Peyer's patch (tissue), 4 donors: ENCODE results near the gene LIFR. TPM values are rescaled to one million over a fixed set of nuclear protein-coding genes. Genes with fewer than 3 reads are reported as not detected.

ENCODE experiments used
- DNase-seq, 3 donors: peaks; one replicate each; pipeline ENCODE4 v3.0.0-alpha.2; 2017 to 2019
- H3K27ac ChIP-seq, 4 donors: fragments of 200-600 bp; sonication (generic); one replicate each; pipeline ENCODE4 v1.5.1; 2016 to 2019
- H3K27me3 ChIP-seq, 2 donors: fragments of 200-600 bp; sonication (generic); one replicate each; pipeline ENCODE4 v1.5.1; 2019
- H3K36me3 ChIP-seq, 3 donors: fragments of 200-600 bp; sonication (generic); one replicate each; pipeline ENCODE4 v1.5.1; 2016 to 2019
- H3K4me1 ChIP-seq, 4 donors: fragments of 200-600 bp; sonication (generic); one replicate each; pipeline ENCODE4 v1.5.1; 2016 to 2019
- H3K4me3 ChIP-seq, 4 donors: fragments of 200-600 bp; sonication (generic); 1 replicate in 3 of 4; 2 replicates in 1 of 4; pipeline ENCODE4 v1.5.1; 2016 to 2019; ENCODE audit warnings: mild to moderate bottlenecking in 1 of 4
- H3K9me3 ChIP-seq, 4 donors: fragments of 200-600 bp; sonication (generic); one replicate each; pipeline ENCODE4 v1.5.1; 2016 to 2019; ENCODE audit warnings: mild to moderate bottlenecking in 1 of 4
- POLR2A ChIP-seq, 2 donors: fragments of 450-650 bp; IDR thresholded peaks; one replicate each; pipeline ENCODE4 v1.5.1; 2017; ENCODE audit warnings: antibody characterized with exemption in 2 of 2, mild to moderate bottlenecking in 2 of 2, moderate library complexity in 2 of 2
- total RNA-seq, 4 donors: library from RNA; depleted of rRNA; stranded (reverse); fragments of >200 nt; gene quantifications; one replicate each; pipeline ENCODE4 v1.1.0, GENCODE V29; 2016
- TF ChIP-seq, protein P1 (sequence below), 6 experiments: fragments of 450-650 bp in 4 of 6; fragments of 200-600 bp in 2 of 6; sonication (generic) in 1 of 6; IDR thresholded peaks; one replicate each; pipeline ENCODE4 v1.5.1; 2017 to 2019; ENCODE audit warnings: antibody characterized with exemption in 6 of 6, mild to moderate bottlenecking in 3 of 6, moderate library complexity in 1 of 6

The LIFR gene
- total RNA-seq, 4 donors from 2014 or later, result 10.7 to 98.2 (median 19.9) TPM

DNA sequence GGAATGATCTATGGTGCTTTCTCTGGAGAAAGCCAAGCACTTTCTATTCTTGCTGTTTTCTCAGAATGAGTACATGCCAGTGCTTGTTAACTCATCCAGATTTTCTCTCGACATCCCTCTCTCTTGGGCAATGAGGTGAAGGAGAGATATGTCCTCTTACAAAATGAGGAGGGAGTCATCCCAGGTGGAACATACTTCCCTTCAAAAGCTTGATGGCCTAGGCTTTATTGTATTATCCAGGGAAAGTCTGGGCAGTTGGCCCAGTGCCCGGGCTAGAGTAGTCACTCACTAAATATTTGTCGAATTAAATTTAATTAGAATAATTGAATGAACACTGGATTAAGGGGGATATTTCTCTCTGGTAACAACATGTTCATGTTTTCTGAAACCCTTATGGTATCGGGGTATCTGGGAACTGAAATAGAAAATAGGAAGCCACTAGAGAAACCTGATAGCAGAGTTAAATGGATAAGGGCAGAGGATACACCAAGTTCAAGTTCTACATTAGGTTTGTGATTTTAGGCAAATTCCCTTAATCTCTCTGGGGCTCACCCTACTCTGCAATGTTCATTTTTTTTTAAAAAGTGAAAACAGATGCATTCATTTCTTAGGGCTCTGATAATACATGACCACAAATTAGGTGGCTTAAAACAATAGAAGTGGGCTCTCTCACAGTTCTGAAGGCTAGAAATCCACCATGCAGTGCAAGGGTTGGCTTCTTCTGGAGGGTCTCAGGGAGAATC, 99.6 kb downstream of the LIFR start:
- no peak overlapping the region for H3K27ac ChIP-seq
- DNase-seq, result no peak
- no peaks in the 10 kb centered on the region for H3K9me3 ChIP-seq
- H3K4me3 ChIP-seq, result no peak overlapping the region
- H3K27me3 ChIP-seq, result no peaks in the 10 kb centered on the region
- TF ChIP-seq, protein P1, sequence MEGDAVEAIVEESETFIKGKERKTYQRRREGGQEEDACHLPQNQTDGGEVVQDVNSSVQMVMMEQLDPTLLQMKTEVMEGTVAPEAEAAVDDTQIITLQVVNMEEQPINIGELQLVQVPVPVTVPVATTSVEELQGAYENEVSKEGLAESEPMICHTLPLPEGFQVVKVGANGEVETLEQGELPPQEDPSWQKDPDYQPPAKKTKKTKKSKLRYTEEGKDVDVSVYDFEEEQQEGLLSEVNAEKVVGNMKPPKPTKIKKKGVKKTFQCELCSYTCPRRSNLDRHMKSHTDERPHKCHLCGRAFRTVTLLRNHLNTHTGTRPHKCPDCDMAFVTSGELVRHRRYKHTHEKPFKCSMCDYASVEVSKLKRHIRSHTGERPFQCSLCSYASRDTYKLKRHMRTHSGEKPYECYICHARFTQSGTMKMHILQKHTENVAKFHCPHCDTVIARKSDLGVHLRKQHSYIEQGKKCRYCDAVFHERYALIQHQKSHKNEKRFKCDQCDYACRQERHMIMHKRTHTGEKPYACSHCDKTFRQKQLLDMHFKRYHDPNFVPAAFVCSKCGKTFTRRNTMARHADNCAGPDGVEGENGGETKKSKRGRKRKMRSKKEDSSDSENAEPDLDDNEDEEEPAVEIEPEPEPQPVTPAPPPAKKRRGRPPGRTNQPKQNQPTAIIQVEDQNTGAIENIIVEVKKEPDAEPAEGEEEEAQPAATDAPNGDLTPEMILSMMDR (IDR thresholded peaks at IDR 0.05), result no peak
- no peak for TF ChIP-seq POLR2A (IDR thresholded peaks at IDR 0.05)
- H3K4me1 ChIP-seq, result no peaks in the 10 kb centered on the region
- H3K36me3 ChIP-seq, result no peaks in the 10 kb centered on the region

DNA sequence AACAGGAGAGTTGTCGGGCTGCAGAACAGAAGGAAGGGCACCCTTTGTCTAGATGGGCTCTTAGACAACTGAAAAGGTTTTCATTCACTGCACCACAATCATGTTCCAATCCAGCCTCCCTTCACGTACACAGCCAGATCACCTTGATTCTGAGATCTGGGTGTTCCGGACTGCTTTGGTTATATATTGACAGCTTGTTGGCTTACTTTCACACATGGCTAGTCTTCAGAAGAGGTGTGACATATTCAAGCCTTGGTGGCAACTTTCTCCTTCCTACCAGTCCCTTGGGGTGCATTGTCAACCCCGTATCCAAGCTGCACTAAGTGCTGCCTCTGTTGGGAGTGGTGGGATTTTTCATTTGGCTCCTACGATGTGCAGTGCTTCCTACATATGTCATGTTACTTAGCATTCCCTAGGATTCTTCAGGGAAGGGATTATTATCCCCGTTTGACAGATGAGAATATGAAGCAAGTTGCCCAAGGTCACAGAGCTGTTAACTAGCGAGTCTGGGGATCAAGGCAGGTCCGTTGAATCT, 100.6 kb downstream of the LIFR start:
- TF ChIP-seq, protein P1 (IDR thresholded peaks at IDR 0.05), result no peak
- TF ChIP-seq POLR2A (IDR thresholded peaks at IDR 0.05), result no peak
- Histone ChIP-seq H3K4me1 (no peaks in the 10 kb centered on the region), H3K27ac (no peak overlapping the region), H3K36me3 (no peaks in the 10 kb centered on the region), H3K27me3 (no peaks in the 10 kb centered on the region), H3K4me3 (no peak overlapping the region), H3K9me3 (no peaks in the 10 kb centered on the region)
- DNase-seq, result no peak

DNA sequence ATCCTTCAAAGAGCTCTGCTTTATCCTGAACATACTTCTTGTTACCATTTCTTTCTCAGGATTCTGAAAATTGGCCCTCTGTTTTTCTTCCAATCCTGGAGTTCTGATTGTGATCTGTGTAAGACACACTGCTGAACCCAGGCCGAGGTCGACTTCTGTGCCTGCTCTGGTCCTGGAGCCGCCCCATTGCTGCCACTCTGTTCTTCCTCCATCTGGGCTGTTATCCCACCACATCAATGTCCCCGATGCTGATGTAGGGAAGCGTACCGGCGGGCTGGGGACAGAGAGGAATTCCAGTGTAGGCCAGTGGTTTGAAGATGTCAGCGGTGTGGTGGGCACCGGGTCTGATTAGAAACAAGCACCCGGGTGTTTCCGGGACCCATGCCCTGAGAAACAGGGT, 102.5 kb downstream of the LIFR start:
- DNase-seq, result no peak
- TF ChIP-seq, protein P1 (IDR thresholded peaks at IDR 0.05), result no peak
- no peak for TF ChIP-seq POLR2A (IDR thresholded peaks at IDR 0.05)
- Histone ChIP-seq H3K9me3 (no peaks in the 10 kb centered on the region), H3K4me3 (no peak overlapping the region), H3K27ac (no peak overlapping the region), H3K36me3 (no peaks in the 10 kb centered on the region), H3K4me1 (no peaks in the 10 kb centered on the region), H3K27me3 (no peaks in the 10 kb centered on the region)

DNA sequence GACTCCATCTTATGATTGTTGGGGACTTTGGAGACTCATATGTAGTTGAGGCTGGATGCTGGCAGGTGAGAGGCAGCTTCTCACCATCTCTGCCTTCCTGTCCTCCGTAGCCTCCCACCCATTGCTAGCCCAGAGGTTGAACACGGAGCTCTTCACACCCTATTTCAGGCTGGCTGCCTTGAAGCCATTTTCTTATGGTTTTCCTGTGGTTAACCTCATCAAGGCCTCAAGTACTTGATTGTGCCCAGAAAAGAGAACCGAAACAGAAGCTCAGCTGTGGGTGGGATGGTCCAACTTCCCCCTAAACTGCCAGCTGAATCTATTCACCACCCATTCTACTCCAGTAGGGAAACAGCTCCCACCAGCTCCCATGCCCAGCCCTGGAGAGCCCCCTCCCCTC, 102.9 kb downstream of the LIFR start:
- DNase-seq, result no peak
- no peaks in the 10 kb centered on the region for H3K9me3 ChIP-seq
- H3K27me3 ChIP-seq, result no peaks in the 10 kb centered on the region
- no peaks in the 10 kb centered on the region for H3K4me1 ChIP-seq
- no peak overlapping the region for H3K27ac ChIP-seq
- H3K4me3 ChIP-seq, result no peak overlapping the region
- no peaks in the 10 kb centered on the region for H3K36me3 ChIP-seq
- TF ChIP-seq POLR2A (IDR thresholded peaks at IDR 0.05), result no peak
- TF ChIP-seq, protein P1 (IDR thresholded peaks at IDR 0.05), result no peak

DNA sequence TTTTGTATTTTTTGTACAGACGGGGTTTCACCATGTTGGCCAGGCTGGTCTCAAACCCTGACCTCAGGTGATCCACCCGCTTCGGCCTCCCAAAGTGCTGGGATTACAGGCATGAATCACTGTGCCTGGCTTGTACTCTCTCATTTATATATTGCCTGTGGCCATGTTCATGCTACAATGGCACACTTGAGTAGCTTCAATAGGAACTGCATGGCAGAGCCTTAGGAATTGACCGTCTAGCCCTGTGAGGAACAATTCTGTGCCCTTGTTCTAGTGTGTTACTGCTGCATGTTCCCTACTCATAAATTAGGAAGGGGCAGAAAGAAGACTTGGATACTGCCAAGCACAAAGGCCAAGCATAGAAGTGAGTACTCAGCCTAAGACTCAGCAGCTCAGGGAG, 104.2 kb downstream of the LIFR start:
- TF ChIP-seq, protein P1 (IDR thresholded peaks at IDR 0.05), result no peak
- no peak for TF ChIP-seq POLR2A (IDR thresholded peaks at IDR 0.05)
- Histone ChIP-seq H3K4me1 (no peaks in the 10 kb centered on the region), H3K4me3 (no peak overlapping the region), H3K27ac (no peak overlapping the region), H3K27me3 (no peaks in the 10 kb centered on the region), H3K9me3 (no peaks in the 10 kb centered on the region), H3K36me3 (no peaks in the 10 kb centered on the region)
- DNase-seq, result no peak
